K562 (cell line): ENCODE measurements around the gene ANKRD13B. TPM values are rescaled to one million over a fixed set of nuclear protein-coding genes. Genes with fewer than 3 reads are reported as not detected.

Experiments used
- CAMTA2 ChIP-seq: fragments of 250-450 bp; sonication (Bioruptor Pico); conservative IDR thresholded peaks from 2 replicates; pipeline ENCODE4 v1.5.1; 2022
- CBX8 ChIP-seq: fragments of 200-600 bp; sonication (generic); IDR thresholded peaks from 2 replicates; pipeline ENCODE4 v1.6.1; 2012; ENCODE audit warnings: borderline replicate concordance, mixed run types, low read depth, mild to moderate bottlenecking, moderate library complexity, mixed read lengths, low read length, control low read depth, inconsistent platforms; ENCODE audit not compliant: poor library complexity, severe bottlenecking; ENCODE audit errors: extremely low read depth
- CHD1 ChIP-seq: fragments of 200-600 bp; sonication (generic); IDR thresholded peaks from one replicate; pipeline ENCODE4 v1.6.1; 2012; ENCODE audit warnings: mild to moderate bottlenecking, moderate library complexity, low read length, inconsistent platforms
- CUX1 ChIP-seq: fragments of 200-800 bp; sonication (Bioruptor generic); IDR thresholded peaks from 2 replicates; pipeline ENCODE4 v1.6.1; 2016; ENCODE audit warnings: missing genetic modification characterization, missing compliant biosample characterization
- ETS1 ChIP-seq: conservative IDR thresholded peaks from 2 replicates; pipeline ENCODE4 v1.6.1; 2011; ENCODE audit warnings: low read depth, mild to moderate bottlenecking, low read length; ENCODE audit not compliant: control insufficient read depth
- FOXO4 ChIP-seq: fragments of 450-650 bp; formaldehyde crosslinking; IDR thresholded peaks from 2 replicates; pipeline ENCODE4 v1.4.0; 2020; ENCODE audit warnings: mild to moderate bottlenecking, moderate library complexity
- MITF ChIP-seq: IDR thresholded peaks from 2 replicates; pipeline ENCODE4 v1.6.1; 2014; ENCODE audit warnings: antibody characterized with exemption
- POLR2AphosphoS2 ChIP-seq: IDR thresholded peaks from 2 replicates; pipeline ENCODE4 v1.6.1; 2012; ENCODE audit warnings: low read length, improper control_type of control experiment
- TEAD4 ChIP-seq, 2 experiments: sonication (generic) in 1 of 2; formaldehyde crosslinking in 1 of 2; IDR thresholded peaks; 2 replicates each; pipeline versions ENCODE4 v1.6.1 to v1.8.0; 2012 to 2022; ENCODE audit warnings: borderline replicate concordance in 1 of 2, inconsistent platforms in 1 of 2, low read length in 1 of 2, mild to moderate bottlenecking in 1 of 2, missing genetic modification reagents in 1 of 2
- TSC22D4 ChIP-seq: fragments of 450-650 bp; IDR thresholded peaks from 2 replicates; pipeline ENCODE4 v1.6.1; 2016; ENCODE audit warnings: missing genetic modification characterization, missing biosample characterization, control low read depth
- ZNF3 ChIP-seq: fragments of 250-450 bp; sonication (Bioruptor Pico); IDR thresholded peaks from 2 replicates; pipeline ENCODE4 v1.5.0; 2021; ENCODE audit warnings: mild to moderate bottlenecking, moderate library complexity
- ZNF41 ChIP-seq: fragments of 250-450 bp; sonication (Bioruptor Pico); conservative IDR thresholded peaks from 2 replicates; pipeline ENCODE4 v1.4.0; 2020; ENCODE audit warnings: mild to moderate bottlenecking
- polyA plus RNA-seq, 8 experiments: library from polyadenylated mRNA; depleted of rRNA in 4 of 8; stranded (reverse) in 5 of 8; unstranded in 3 of 8; fragments of >200 nt; fragmentation: Nextera tagmentation in 2 of 8; fragmentation: Illumina TruSeq in 1 of 8; extraction: Ambion mirVana in 2 of 8; extraction: Trizol in 1 of 8; gene quantifications; 2 replicates each; pipeline versions ENCODE4 v1.2.1 to v1.2.3, GENCODE V29; 2011 to 2014; ENCODE audit warnings: inconsistent platforms in 1 of 8, missing spikeins in 1 of 8
- total RNA-seq, 7 experiments: library from RNA; depleted of rRNA in 6 of 7; stranded (reverse); fragments of >200 nt in 6 of 7; fragmentation: Illumina TruSeq in 2 of 7; extraction: Trizol in 2 of 7; gene quantifications; 2 replicates each; pipeline versions ENCODE4 v1.2.1 to v1.2.3, GENCODE V29; 2011 to 2021; ENCODE audit warnings: low replicate concordance in 1 of 7
- TF ChIP-seq, protein P1 (sequence below): IDR thresholded peaks from 2 replicates; pipeline ENCODE4 v1.6.1; 2011; ENCODE audit warnings: borderline replicate concordance, low read depth, mild to moderate bottlenecking, moderate library complexity, low read length; ENCODE audit not compliant: insufficient read depth, poor library complexity, severe bottlenecking

The ANKRD13B gene
- total and polyA plus RNA-seq, 9 of the 15 experiments (the other 6 are each of a cell fraction or from before 2014, with no cell fraction given) = 0.15 to 28.1 (median 4.6) TPM

DNA sequence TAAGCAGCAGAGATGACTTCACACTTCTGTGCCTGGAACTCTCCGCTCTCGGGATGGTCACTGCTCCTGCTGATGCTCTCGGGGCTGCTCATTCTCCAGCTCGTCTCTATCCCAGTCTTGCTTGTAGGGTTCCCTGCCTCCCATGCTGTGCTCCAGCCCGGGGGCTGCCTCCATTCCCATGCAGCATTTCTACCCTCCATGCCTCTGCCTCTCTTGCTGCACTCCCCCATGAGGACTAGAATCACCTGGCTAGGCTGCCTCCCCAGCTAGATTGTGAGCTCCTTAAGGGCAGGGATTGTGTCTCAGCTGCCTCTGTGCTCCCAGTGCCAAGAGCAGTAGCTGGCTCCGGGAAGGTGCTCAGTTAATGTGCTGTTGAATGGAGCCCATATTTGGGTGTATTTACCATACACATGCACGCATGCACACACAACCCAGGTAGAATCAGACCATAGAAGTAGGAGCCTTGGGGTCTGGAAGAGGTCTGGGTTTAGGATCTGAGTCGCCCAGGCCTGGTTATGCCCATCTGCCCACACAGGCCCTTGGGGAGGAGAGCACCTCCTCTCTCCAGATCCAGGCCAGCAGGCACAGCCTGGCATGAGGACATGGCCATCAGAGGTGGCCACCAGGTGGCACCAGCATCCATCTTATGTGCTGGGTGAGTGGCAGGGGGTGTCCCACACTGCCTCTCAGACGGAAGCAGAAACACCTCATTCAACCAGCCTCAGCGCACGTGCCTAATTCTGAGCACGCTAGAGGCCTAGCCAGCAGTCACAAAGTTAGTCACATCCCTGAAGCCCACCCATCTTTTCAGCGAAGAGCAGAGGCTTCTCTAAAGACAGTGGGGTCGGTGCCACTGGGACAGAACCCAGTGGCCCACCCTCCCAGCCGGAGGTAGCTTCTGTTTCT lies 12.8 kb upstream of the ANKRD13B start (continued):
- TF ChIP-seq POLR2AphosphoS2 (no peak), FOXO4 (CRISPR knock-in tag) (no peak), TEAD4 (IDR thresholded peaks at IDR 0.05; ENCODE audit: low read length) (no peak), TEAD4 (CRISPR knock-in tag; IDR thresholded peaks at IDR 0.05; ENCODE audit: borderline replicate concordance) (no peak), ETS1 (no peak), TSC22D4 (tag) (no peak), ZNF3 (no peak), CUX1 (no peak), MITF (no peak), CAMTA2 (CRISPR knock-in tag) (no peak), CBX8 (no peak), ZNF41 (CRISPR knock-in tag) (no peak), CHD1 (no peak)
- TF ChIP-seq, protein P1, sequence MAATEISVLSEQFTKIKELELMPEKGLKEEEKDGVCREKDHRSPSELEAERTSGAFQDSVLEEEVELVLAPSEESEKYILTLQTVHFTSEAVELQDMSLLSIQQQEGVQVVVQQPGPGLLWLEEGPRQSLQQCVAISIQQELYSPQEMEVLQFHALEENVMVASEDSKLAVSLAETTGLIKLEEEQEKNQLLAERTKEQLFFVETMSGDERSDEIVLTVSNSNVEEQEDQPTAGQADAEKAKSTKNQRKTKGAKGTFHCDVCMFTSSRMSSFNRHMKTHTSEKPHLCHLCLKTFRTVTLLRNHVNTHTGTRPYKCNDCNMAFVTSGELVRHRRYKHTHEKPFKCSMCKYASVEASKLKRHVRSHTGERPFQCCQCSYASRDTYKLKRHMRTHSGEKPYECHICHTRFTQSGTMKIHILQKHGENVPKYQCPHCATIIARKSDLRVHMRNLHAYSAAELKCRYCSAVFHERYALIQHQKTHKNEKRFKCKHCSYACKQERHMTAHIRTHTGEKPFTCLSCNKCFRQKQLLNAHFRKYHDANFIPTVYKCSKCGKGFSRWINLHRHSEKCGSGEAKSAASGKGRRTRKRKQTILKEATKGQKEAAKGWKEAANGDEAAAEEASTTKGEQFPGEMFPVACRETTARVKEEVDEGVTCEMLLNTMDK = no peak
